ENCODE measurements around the gene MTHFD1L.

MTHFD1L gene

DNA sequence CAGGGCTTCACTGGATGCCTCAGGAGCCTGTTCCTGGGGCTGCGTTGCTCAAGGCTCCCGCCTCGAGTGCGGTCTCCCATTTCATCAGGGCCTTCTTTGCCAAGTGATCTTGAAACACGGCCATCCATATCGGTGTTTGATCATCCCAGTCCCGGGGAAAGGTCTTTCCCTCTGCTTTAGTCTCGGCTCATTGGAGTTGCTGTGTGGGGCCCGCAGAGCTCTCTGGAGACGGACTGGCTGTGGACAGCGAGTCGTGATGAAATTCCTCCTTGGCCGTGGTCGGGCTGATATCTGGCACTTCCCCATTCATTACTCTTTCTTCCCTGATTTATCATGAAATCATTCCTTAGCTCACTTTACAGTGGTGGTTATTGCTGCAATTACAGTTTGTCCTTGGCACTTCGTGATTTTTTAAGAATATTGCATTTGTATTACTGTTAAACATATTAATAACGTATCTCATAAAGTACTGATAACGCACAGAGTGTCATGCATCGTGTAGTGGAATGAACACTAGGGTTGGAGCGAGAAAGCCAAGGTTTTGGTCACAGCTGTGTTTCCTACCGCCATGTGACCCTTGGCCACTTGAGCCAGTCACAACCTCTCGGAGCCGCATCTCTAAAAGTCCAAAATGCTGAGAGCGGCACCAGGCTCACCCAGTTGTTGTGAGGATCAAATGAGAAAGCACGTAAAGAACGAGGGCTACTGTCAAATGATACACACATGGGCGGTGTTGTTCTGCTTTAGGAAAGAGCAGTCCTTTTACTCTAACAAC, 71.8 kb downstream of the MTHFD1L start:
- DNase-seq = no peak

DNA sequence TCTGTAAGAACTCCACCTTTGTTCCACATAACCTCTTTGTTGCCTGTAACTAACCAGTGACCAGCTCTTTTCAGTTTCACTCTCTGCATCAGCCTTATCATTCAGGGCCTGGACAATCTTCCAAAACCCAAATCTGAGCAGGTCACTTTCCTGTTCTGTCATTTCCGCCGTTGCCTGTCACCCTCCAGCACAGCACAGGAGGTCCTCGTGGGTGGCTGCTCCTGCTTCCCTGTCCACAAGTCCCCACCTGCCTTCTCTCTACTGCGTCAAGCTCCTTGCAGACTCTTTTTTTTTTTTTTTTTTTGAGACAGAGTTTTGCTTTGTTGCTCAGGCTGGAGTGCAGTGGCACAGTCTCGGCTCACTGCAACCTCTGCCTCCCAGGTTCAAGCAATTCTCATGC, 73.9 kb downstream of the MTHFD1L start:
- no peak for DNase-seq

DNA sequence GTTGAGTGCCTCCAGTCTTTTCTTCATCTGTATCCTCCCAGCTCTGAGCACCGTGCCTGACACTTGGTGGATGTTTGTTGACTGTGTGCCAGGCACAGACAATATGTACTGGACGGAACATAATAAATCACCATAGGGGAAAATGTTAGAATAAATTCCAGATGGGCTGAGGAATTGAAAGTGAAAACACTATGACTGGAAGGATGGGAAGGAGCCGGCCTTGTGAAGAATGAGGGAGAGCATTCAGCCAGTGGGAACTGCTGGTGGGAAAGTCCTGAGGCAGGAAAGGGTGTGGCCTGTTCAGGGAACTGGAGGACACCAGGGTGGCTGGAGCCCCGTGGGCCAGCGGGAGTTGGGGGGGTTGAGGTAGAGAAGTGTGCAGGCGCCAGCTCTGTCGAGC, 75.4 kb downstream of the MTHFD1L start:
- DNase-seq = no peak

DNA sequence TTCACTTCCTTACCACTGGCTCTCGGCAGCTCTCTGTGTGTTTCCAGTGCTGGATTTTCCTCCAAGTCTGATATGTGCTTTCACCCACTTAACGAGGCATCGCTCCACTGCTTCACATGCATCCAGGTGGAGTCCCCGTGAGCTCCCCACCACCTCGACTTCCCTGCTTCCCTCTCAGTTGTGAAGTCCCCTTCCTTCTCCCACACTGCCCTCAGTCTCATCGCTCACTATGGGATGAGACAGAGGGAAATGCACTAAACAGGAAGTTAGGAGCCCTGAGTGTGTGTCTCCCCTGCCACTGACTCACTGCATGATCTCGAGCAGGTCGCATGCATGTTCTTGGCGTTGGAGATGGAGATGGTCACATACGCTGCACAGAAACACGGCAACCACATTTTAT, 84.0 kb downstream of the MTHFD1L start:
- no peak for DNase-seq

DNA sequence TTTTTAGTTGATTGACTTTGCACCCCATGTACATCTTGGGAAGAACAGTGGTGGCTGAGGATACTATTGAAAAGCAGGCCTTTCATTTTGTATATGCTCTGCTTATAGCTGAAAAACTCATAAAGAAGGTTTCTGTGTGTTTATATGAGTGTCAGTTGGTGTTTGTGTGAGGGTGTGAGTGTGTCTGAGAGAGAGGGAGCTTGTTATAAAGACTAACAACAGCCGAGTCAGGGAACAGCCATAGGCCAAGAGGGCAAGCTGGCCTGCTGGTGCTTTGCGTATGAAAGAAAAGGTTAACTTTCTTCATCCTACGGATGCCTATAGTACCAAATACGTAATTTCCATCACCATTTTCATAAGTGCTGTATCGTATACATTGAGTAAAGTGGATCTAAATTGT, 88.3 kb downstream of the MTHFD1L start:
- no peak for DNase-seq

DNA sequence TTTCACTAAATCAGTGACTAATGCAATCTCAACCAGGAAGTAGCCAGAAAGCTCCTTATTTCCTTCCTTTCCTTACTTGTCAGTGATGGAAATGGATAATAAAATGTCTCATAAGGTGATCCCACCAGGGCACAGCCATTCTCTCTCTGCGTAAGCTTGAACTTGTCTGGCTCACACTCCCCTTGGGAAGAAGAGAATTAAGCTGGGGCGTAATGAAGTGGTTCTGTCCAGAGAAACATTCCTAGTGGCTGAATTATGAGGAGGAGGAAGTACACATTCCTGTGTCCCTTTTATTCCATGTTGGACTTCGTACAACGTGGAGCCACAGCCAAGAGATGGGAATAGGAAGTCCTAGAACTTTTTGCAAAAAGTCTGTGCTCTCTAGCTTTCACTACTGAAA, 93.7 kb downstream of the MTHFD1L start:
- DNase-seq = no peak

DNA sequence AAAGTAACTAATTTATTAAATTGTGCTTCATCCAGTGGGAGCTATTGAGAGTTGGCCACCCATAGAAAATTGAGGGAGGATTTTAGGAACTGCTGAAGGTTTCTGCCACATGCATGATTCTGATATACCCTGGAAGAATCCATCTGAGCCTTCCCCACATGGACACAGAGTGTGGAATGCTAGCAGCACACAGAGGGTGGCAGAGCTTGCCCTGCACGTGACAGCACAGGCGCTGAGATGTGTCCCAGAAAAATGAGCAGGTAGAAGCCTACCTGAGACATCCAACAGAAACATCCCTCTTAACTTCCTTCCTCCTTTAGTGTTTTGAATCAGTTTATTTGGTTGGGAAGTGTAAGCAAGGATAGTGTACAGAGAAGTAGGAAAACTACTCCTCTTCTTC, 96.9 kb downstream of the MTHFD1L start:
- no peak for DNase-seq

DNA sequence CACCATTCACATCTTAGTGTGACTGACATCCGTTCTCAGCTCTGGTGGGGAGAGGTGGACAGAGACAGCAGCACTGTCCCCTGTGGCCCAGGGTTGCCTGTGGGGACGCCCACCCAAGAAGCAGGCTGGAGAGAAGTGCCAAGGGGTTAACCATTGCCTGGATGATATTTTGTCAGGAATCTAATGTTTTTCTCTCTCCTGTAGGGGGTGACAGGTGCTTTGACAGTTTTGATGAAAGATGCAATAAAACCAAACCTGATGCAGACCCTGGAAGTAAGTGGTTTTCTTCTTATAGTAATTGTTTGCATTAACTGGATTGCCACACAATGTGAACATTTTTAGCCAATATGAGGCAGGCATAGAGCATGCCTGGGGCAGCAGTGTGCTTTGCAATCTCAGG, 99.3 kb downstream of the MTHFD1L start:
- DNase-seq = no peak

DNA sequence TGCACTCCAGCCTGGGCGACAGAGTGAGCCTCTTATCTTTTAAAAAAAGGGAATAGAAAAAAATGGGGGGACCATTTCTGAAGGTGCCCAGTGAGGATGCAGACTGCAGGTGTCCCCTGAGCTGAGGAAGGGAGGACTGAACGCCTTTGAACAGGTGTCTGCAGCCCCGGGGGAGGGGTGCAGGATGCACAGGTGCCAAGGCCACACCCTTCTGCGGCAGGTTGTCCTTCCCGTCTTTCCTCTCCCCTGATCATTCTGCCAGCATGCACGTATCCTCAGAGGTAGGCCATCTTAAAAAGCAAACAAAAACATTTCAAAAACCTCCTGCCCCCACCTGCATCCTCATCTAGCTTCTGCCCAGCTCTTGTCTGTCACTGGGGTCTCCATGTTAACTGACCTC, 101.3 kb downstream of the MTHFD1L start:
- peak; percentile 51 for DNase-seq

DNA sequence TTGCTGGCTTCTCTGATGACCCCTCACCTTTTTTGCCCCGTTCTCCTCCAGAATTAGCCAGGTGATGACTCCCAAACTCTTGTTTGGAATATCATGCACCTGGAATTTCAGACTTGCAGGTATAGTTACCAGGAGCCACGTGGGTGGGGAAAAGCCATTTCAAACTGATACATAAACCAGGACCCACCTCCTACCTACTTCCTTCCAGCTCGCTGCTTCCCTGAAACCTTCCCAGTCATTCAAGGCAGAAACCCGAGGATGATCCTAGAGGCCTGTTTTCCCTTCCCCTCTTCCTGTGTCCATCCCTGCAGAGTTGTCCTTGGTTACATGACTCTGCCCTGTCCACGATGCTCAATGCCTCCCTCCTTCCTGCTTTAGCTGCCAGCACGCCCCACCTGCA, 101.9 kb downstream of the MTHFD1L start:
- no peak for DNase-seq

DNA sequence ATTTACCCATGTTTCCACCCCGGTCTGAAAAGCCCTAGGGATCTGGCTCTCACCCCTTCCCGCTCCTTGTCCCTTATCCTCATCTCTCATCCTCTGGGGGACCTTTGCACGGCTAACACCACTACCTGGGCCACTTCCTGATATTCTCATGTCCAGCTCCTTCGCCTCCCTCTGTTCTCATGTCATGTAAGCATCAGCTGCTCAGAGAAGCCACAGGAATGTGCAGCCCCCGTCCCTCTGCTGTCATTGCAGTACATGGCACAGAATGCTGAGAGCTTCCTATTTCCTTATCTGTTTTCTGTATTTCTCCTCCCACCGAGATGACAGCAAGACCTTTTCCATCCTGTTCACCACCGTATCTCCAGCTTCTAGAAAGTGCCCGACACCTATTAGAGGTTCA, 102.4 kb downstream of the MTHFD1L start:
- DNase-seq = no peak

DNA sequence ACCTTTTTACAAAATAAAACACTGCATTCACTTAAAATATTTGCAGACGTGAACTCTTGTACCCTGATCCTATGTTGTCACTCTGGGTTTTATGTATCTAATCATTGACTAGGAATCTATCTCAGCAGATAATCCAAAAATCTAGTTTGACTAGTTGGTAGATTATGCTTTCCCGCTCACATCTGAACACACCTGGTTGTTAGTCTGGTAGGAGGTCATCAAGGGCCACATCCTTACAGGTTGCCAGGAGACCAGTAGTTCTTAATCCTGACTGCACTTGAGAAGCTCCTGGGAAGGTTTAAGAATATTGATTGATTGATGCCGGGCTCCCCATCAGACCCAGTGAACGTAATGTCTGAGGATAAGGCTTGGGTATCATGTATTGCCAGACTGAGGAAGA, 104.4 kb downstream of the MTHFD1L start:
- no peak for DNase-seq

DNA sequence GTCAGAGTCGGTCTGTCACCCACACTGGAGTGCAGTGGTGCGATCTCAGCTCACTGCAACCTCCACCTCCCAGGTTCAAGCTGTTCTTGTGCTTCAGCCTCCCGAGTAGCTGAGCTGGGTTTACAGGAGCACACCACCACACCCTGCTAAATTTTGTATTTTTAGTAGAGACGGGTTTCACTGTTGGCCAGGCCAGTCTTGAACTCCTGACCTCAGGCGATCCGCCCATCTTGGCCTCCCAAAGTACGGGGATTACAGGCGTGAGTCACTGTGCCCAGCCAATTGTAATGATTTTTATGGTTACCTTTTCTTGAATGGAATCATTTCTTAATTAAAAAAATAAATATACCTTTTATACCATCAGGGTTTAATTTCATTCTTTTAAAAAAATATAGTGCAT, 105.7 kb downstream of the MTHFD1L start:
- no peak for DNase-seq

DNA sequence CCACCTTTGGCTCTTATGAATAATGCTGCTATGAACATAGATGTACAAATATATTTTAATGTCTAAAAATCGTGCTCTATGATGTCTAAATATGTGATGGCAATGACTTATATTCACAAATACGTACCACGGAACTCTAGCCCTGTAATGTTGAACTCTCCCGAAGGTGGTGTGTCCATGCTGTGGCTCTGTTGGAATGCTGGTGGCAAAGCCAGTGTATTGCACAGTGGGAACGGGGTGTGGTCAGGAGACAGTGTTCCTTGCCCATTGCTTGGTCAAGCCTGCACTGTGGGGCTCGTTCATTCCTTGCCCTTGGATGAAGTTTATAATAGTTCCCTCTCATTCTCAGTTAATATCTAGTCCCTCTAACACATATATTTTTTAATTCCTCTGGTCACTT, 109.6 kb downstream of the MTHFD1L start:
- no peak for DNase-seq

DNA sequence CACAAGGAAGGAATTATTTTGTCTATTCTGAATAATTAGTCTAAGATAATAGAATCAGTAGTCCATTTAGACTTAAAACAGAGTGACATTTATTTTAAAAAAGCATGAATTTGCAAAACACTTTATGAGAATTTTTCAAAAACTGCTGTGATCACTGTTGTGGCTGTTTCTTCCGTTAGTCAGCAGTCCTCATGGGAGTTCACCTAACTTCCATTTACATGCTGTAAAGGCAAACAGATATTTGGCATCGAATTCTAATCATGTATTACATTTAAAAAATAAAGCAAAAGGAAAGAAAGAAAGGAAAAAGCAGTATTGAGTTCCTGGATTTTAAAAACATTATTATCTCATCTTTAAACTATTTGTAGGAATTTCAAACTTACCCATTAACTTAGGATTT, 111.8 kb downstream of the MTHFD1L start:
- no peak for DNase-seq

DNA sequence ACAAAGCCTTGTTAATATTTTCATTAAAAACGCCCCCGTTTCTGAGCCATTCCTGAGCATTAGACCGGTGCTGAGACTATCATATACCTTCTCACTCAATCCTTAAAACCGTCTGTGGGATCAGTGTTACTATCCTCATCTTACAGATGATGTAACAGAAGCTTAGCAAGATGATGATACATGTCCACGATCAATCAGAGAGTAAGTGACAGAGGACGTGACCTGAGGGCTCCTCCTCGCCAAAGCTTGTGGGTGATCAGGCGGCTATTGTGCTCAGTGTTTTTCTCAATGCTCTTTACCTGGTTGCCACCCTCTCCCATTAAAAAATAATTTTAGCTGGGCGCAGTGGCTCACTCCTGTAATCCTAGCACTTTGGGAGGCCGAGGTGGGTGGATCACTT, 113.1 kb downstream of the MTHFD1L start:
- DNase-seq = no peak

DNA sequence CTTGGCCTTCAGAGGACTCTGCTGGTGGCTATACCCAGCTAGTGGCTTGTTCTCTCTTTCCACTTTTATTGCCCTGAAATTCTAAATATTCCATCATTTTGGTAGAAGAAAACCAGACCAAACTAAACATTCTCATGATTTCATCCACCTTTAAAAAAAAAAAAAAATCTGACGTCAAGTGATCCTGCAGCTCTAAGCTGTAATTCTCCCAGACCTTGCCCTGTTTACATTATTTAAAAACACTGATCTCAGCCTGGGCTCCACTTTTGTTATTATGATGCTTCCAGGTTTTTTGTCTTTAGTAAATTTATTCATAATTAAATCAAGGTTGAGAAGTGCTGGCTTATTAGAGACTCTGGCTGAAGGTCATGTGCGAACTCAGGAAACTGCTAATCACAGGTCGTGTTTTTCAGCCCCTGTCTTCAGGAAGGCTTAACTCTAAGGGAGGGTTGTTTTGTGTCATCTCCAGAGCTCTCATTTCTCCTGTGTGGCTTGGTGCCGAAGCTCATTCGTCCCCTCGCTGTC, 114.4 kb downstream of the MTHFD1L start:
- no peak for DNase-seq

DNA sequence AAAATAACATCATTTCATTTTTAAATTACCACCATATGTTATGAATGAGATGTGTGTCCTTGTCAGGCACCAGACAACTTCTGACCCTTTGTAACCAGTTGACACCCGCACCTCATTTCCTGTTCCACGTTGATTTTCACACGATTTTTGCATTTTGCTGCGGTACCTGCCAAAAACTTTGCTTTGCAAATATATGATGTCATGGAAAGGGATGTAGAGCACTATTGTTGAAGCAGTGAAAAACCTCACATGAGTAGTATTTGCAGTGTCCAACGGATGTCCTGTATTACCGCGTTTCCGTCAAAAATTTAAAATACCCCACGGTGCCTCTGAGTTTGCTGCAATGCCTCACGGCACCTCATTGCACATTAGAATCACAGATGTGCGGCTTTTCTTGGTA, 115.6 kb downstream of the MTHFD1L start:
- DNase-seq = no peak

DNA sequence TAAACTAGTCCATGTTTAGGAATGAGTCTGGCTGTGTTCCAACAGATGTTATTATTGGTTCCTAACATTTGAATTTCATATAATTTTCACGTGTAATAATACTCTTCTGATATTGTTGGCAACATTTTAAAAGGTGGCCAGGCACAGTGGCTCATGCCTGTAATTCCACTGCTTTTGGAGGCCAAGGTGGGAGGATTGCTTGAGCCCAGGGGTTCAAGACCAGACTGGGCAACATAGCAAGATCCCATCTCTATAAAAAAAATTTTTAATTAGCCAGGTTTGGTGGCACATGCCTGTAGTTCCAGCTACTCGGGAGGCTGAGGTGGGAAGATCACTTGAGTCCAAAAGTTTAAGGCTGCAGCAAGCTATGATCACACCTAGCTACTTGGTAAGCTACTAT, 116.2 kb downstream of the MTHFD1L start:
- no peak for DNase-seq

DNA sequence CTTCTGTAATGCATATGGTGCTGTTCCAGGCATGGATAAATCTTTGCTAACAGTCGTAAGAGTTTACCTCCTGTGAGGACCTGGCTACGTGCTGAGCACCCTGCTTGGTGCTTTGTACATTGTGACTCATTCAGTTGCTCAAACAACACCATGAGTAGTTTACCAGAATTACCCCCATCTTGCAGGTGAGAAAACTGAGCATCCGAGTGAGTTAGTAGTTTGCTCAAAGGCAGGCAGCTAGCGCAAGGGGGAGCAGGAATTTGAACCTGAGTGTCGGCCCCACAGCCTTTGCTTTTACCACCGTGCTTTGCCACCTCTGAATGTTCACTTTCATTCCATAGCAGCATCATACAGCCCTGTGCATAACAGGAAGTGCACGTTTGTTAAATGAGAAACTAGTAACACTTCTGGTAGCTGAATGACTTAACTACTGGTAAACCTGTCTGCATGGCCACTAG, 121.9 kb downstream of the MTHFD1L start:
- no peak for DNase-seq

DNA sequence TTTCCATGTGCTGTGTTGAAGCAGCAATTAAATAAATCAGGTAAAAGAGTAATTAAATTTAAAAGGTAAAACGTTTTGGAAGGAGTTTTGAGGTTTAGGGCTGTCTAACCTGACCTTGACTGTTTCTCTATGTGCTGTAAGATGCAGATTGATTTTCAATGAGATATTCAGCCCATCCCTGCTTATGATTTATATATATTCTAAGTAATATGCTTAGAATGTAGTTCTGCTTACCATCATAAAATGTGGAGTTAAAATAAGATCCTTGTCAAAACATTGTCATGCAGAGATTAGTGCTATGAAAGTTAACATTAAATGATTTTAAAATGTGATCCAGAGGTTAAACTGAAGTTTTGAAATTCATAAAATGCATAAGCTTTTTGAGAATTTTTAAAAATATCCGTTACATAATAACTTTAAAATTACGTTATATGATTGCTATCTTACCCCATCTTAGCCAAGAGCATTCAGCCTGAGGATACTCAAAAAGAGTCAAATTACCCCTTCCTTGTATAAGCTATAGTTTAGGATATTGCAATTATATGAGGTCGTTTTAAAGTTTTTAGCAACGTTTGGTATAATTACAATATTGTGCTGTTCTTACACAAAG, 122.5 kb downstream of the MTHFD1L start:
- DNase-seq = no peak

DNA sequence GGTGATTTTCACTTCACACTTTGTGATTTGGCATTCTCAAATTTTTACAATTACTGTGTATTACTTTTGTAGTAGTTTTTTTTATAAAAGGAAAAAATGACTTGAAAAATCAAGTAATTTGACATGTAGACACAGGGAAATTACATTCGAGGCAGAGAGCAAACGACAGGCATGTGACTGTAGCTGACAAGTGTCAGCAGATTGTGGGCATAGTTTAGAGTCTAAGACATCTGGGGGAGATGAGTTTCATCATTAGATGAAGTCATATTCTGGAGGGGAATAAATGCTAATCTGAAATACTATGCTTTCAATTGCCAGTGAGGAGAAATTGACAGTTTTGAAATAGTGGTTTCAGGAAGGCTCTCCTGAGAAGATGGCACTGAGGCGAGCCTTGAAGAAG, 126.0 kb downstream of the MTHFD1L start:
- DNase-seq = no peak

DNA sequence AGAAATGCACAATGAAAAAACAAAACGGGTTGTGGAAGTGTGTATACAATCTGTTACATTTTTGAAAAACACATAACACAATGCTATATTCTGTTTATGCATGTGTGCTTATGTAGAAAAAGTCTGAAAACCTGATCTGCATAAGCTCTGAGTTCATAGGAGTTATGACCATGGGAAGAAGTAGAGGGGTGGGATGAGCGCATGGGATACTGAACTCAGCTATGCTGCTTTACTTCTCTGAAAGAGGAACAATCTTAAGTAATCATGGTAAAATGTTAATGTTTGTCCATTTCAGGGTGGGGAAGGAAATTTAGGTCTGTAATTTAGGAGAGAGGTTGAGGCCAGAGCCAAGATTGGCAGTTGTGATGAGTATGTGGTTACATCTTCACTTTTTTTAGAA, 126.8 kb downstream of the MTHFD1L start:
- DNase-seq = no peak

DNA sequence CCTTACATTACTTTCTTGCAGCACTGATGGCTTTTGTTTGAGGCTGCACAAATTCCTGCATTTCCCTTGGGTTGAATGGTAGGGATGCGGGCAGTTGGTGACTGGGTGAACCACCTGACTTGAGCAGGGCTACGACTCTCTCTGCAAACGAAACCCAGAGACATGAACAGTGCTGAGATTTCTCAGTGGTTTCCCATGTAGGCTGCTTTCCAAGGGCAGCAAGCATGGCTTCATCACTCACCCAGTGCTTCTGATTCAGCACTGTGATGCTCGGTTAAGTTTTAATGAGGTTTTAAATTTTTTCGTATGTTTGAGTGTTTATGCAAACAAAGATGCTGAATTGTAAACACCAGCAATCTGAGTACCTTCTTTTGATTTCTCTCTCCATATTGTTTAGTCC, 127.2 kb downstream of the MTHFD1L start:
- no peak for DNase-seq

DNA sequence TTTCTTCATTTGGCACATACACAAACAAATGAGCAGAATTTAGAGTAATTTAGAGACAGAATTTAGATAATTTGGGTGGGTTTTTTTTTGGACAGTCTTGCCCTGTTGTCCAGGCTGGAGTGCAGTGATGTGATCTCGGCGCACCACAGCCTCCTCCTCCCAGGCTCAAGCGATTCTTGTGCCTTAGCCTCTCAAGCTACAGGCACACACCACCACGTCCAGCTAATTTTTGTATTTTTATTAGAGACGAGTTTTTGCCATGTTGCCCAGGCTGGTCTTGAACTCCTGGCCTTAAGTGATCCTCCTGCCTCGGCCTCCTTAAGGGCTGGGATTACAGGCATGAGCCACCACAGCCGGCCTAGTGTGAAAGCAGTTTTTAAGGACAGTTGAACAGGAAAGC, 127.8 kb downstream of the MTHFD1L start:
- no peak for DNase-seq
